ENCODE results near the gene HEXIM1. TPM values are rescaled to one million over a fixed set of nuclear protein-coding genes. Genes with fewer than 3 reads are reported as not detected.

HEXIM1 gene
- total and polyA plus RNA-seq, 2 experiments from 2014 or later, result 13.5 to 17.1 TPM

DNA sequence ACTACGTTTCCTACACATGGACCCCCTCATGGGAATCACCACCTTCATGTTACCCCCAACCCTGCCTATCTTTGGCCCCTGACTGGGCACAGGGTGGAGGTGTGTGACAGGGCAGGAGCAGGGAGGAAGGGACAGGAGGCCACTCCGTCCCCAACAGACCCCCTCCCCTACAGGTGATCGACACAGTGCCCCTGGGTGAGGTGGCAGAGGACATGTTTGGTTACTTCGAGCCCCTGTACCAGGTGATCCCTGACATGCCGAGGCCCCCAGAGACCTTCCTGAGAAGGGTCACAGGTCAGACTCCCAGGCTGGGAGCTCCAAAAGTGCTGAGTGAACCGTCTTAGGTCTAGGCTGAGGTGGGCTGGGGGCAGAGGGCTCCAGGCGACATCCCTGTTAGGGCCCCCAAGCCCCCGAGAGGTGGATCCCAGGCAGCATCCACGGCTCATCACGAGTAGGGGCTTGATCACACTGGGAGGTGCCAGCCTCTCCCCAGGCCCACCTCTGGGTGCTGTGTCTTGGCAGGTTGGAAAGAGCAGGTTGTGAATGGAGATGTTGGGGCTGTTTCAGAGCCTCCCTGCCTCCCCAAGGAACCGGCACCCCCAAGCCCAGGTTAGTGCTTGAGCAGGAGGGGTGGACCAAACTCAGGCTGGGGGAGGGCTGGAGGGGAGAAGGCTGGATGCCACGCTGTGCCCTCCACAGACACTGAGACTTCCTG lies 11.3 kb upstream of the HEXIM1 start:
- DNase-seq (ENCODE audit: low spot score), result no peak
- Histone ChIP-seq H3K4me1 (ENCODE audit: insufficient read depth) (peaks cover 7% of the 10 kb centered on the region), H4K20me1 (ENCODE audit: insufficient read depth, poor library complexity, severe bottlenecking) (no peaks in the 10 kb centered on the region), H3K4me2 (no peak overlapping the region), H3K9me2 (replicated peaks; ENCODE audit: insufficient read depth) (no peaks in the 10 kb centered on the region), H3K4me3 (no peak overlapping the region), H3K36me3 (replicated peaks; ENCODE audit: insufficient read depth, low read depth) (no peaks in the 10 kb centered on the region), H3K27ac (no peak overlapping the region), H2AFZ (no peak overlapping the region), H3K27me3 (no peaks in the 10 kb centered on the region), H3K9me3 (ENCODE audit: low read depth) (no peaks in the 10 kb centered on the region), H3K79me2 (peaks cover 6% of the 10 kb centered on the region)
- no peak for TF ChIP-seq EZH2 (IDR thresholded peaks at IDR 0.05; ENCODE audit: borderline replicate concordance)
- TF ChIP-seq EZH2phosphoT487 (IDR thresholded peaks at IDR 0.05; ENCODE audit: low read depth, severe bottlenecking, unreplicated experiment), result no peak
- TF ChIP-seq, protein P1, sequence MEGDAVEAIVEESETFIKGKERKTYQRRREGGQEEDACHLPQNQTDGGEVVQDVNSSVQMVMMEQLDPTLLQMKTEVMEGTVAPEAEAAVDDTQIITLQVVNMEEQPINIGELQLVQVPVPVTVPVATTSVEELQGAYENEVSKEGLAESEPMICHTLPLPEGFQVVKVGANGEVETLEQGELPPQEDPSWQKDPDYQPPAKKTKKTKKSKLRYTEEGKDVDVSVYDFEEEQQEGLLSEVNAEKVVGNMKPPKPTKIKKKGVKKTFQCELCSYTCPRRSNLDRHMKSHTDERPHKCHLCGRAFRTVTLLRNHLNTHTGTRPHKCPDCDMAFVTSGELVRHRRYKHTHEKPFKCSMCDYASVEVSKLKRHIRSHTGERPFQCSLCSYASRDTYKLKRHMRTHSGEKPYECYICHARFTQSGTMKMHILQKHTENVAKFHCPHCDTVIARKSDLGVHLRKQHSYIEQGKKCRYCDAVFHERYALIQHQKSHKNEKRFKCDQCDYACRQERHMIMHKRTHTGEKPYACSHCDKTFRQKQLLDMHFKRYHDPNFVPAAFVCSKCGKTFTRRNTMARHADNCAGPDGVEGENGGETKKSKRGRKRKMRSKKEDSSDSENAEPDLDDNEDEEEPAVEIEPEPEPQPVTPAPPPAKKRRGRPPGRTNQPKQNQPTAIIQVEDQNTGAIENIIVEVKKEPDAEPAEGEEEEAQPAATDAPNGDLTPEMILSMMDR (IDR thresholded peaks at IDR 0.05; ENCODE audit: poor library complexity), result no peak
- WGBS (ENCODE audit: low lambda C conversion rate, missing lambda C conversion rate), result 92% methylated on average over 12 of the region's 12 CpGs

DNA sequence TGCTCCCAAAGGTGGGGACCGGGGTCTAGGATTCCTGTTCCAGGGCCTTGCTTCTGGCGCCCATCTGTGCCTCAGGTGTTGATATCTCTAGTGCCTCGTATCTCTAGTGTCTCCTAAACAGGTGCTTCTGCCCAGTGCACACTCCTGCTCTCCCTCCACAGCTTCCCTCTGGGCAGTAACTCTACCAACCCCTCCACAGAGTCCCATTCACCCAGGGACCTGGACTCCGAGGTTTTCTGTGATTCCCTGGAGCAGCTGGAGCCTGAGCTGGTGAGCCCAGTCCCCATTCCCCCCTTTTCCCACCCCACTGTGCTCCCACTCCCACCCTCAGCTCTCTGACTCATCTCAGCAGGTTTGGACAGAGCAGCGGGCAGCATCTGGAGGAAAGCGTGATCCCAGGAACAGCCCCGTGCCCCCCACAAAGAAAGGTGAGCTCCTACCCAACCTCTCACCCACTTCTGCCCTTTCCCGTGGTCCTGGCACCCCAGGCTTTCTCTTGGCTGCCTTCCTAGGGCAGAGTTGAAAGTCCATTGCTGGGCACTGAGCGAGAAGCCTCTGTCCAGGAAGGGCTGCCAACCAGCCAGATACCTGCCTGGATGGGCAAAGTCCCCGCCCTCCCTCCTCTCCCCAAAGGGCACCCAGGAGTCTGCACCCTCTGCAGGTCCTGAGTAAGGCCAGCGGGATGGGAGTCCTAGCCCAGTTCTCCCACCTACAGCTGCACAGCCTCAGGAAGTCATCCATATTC lies 10.5 kb upstream of the HEXIM1 start:
- H3K36me3 ChIP-seq (replicated peaks; ENCODE audit: insufficient read depth, low read depth), result no peaks in the 10 kb centered on the region
- H3K9me2 ChIP-seq (replicated peaks; ENCODE audit: insufficient read depth), result no peaks in the 10 kb centered on the region
- no peaks in the 10 kb centered on the region for H3K9me3 ChIP-seq (ENCODE audit: low read depth)
- WGBS (ENCODE audit: low lambda C conversion rate, missing lambda C conversion rate), result 87% methylated on average over 11 of the region's 11 CpGs
- no peak overlapping the region for H3K4me3 ChIP-seq
- no peak overlapping the region for H3K4me2 ChIP-seq
- H3K27ac ChIP-seq, result no peak overlapping the region
- no peak for DNase-seq (ENCODE audit: low spot score)
- H3K4me1 ChIP-seq (ENCODE audit: insufficient read depth), result peaks cover 7% of the 10 kb centered on the region
- TF ChIP-seq, protein P1 (IDR thresholded peaks at IDR 0.05; ENCODE audit: poor library complexity), result no peak
- no peak for TF ChIP-seq EZH2phosphoT487 (IDR thresholded peaks at IDR 0.05; ENCODE audit: low read depth, severe bottlenecking, unreplicated experiment)
- no peak for TF ChIP-seq EZH2 (IDR thresholded peaks at IDR 0.05; ENCODE audit: borderline replicate concordance)
- no peak overlapping the region for H2AFZ ChIP-seq
- H3K79me2 ChIP-seq, result peaks cover 4% of the 10 kb centered on the region
- no peaks in the 10 kb centered on the region for H3K27me3 ChIP-seq
- H4K20me1 ChIP-seq (ENCODE audit: insufficient read depth, poor library complexity, severe bottlenecking), result no peaks in the 10 kb centered on the region

DNA sequence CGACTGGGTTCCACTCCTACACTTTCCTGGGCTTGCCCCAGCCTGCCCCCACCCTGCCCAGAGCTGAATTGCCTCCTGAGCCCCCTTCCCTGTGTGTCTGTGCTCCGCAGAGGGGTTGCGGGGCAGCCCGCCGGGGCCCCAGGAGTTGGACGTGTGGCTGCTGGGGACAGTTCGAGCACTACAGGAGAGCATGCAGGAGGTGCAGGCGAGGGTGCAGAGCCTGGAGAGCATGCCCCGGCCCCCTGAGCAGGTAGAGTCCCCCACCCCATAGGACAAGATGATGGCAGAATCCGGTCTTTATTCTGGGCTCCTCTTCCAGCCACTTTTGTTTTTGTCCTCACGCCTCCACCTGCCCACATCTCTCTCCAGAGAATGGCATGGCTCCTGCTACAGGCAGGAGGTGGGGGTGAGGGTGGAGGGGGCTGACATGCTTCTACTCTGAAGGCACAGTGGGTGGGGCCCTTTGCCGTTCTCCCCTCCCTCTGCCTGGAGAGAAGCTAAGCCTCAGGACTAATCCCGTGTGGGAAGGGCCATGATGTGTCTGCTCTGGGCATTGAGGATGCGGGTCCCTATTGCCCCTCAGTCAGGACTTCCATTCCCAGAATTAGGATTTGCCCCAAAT lies 9.3 kb upstream of the HEXIM1 start:
- Histone ChIP-seq H3K9me3 (ENCODE audit: low read depth) (no peaks in the 10 kb centered on the region), H3K27ac (no peak overlapping the region), H3K4me2 (no peak overlapping the region), H3K79me2 (peaks cover 4% of the 10 kb centered on the region), H3K27me3 (no peaks in the 10 kb centered on the region), H3K9me2 (replicated peaks; ENCODE audit: insufficient read depth) (no peaks in the 10 kb centered on the region), H2AFZ (no peak overlapping the region), H3K4me3 (no peak overlapping the region), H3K4me1 (ENCODE audit: insufficient read depth) (peaks cover 15% of the 10 kb centered on the region), H3K36me3 (replicated peaks; ENCODE audit: insufficient read depth, low read depth) (no peaks in the 10 kb centered on the region), H4K20me1 (ENCODE audit: insufficient read depth, poor library complexity, severe bottlenecking) (no peaks in the 10 kb centered on the region)
- DNase-seq (ENCODE audit: low spot score), result no peak
- TF ChIP-seq EZH2 (IDR thresholded peaks at IDR 0.05; ENCODE audit: borderline replicate concordance) (no peak), EZH2phosphoT487 (IDR thresholded peaks at IDR 0.05; ENCODE audit: low read depth, severe bottlenecking, unreplicated experiment) (no peak)
- TF ChIP-seq, protein P1 (IDR thresholded peaks at IDR 0.05; ENCODE audit: poor library complexity), result no peak
- 81% methylated on average over 10 of the region's 14 CpGs for WGBS (ENCODE audit: low lambda C conversion rate, missing lambda C conversion rate)

Data from hepatocyte (in vitro differentiated cells).